ENCODE results near the gene LDB3. TPM values are rescaled to one million over a fixed set of nuclear protein-coding genes. Genes with fewer than 3 reads are reported as not detected.
"Not testable (repeated sequence)": the region's sequence is repeated elsewhere in the genome, so short reads cannot be mapped to it uniquely, and the experiment has no call there.

LDB3 gene
- total RNA-seq, 6 donors from 2014 or later, result 0.67 to 2.1 (median 1.1) TPM

GRCh38 chr10:86644152-86644793 is 24.0 kb upstream of the LDB3 start:
- no peaks in the 10 kb centered on the region for H3K9me3 ChIP-seq
- ATAC-seq (ENCODE audit: low FRiP score in 2 of 2) (peak in 1 of 2 donors; percentile 66), DNase-seq (no peak)
- no peaks in the 10 kb centered on the region for H3K27me3 ChIP-seq
- TF ChIP-seq POLR2A (IDR thresholded peaks at IDR 0.05), result no peak
- TF ChIP-seq EP300 (IDR thresholded peaks at IDR 0.05), result peak in 1 of 4 donors; percentile 54
- no peaks in the 10 kb centered on the region for H3K36me3 ChIP-seq
- no peak overlapping the region for H3K4me3 ChIP-seq
- H3K4me1 ChIP-seq, result peaks cover 3 to 8% (median 5%) of the 10 kb centered on the region in 4 donors
- WGBS, 2 donors, result 68 to 76% methylated on average over 5 of the region's 5 CpGs
- H3K27ac ChIP-seq, result no peak overlapping the region

- H3K36me3 ChIP-seq, result no peaks in the 10 kb centered on the region
- ATAC-seq (ENCODE audit: low FRiP score in 2 of 2) (peak in 1 of 2 donors; percentile 4), DNase-seq (no peak)
- peaks cover 5 to 13% (median 10%) of the 10 kb centered on the region in 4 donors for H3K4me1 ChIP-seq
- H3K27me3 ChIP-seq, result no peaks in the 10 kb centered on the region
- WGBS, 2 donors, result 84 to 96% methylated on average over 3 to 5 of the region's 5 CpGs
- H3K4me3 ChIP-seq, result no peak overlapping the region
- no peak overlapping the region for H3K27ac ChIP-seq
- H3K9me3 ChIP-seq, result no peaks in the 10 kb centered on the region
- TF ChIP-seq POLR2AphosphoS5 (IDR thresholded peaks at IDR 0.05) (no peak), POLR2A (IDR thresholded peaks at IDR 0.05) (no peak)
Observed at GRCh38 chr10:86644794-86645445, 23.4 kb upstream of the LDB3 start.

- H3K27ac ChIP-seq; H3K9me3 ChIP-seq; DNase-seq; H3K4me3 ChIP-seq; H3K36me3 ChIP-seq; H3K27me3 ChIP-seq; ATAC-seq (ENCODE audit: low FRiP score in 2 of 2): not testable (repeated sequence)
- H3K4me1 ChIP-seq, result peaks cover 5 to 13% (median 10%) of the 10 kb centered on the region in 4 donors
- 97 to 98% methylated on average over 5 of the region's 5 CpGs for WGBS, 2 donors
Observed at GRCh38 chr10:86645621-86646165, 22.6 kb upstream of the LDB3 start.

GRCh38 chr10:86646532-86646931 is 21.8 kb upstream of the LDB3 start:
- 88 to 90% methylated on average over 5 of the region's 5 CpGs for WGBS, 2 donors
- Histone ChIP-seq H3K4me1 (peaks cover 5 to 13% (median 10%) of the 10 kb centered on the region in 4 donors), H3K27me3 (no peaks in the 10 kb centered on the region), H3K36me3 (no peaks in the 10 kb centered on the region), H3K4me3 (no peak overlapping the region), H3K9me3 (no peaks in the 10 kb centered on the region), H3K27ac (no peak overlapping the region)
- TF ChIP-seq EP300 (IDR thresholded peaks at IDR 0.05), result no peak
- no peak for TF ChIP-seq POLR2A (IDR thresholded peaks at IDR 0.05)
- TF ChIP-seq CTCF (IDR thresholded peaks at IDR 0.05), result no peak
- TF ChIP-seq POLR2AphosphoS5 (IDR thresholded peaks at IDR 0.05), result no peak
- no peak for ATAC-seq (ENCODE audit: low FRiP score in 2 of 2)
- DNase-seq, result no peak

- Histone ChIP-seq H3K9me3 (no peaks in the 10 kb centered on the region), H3K4me1 (peaks cover 5 to 13% (median 10%) of the 10 kb centered on the region in 4 donors), H3K4me3 (no peak overlapping the region), H3K27me3 (no peaks in the 10 kb centered on the region), H3K36me3 (no peaks in the 10 kb centered on the region), H3K27ac (no peak overlapping the region)
- TF ChIP-seq POLR2AphosphoS5 (IDR thresholded peaks at IDR 0.05) (no peak), POLR2A (IDR thresholded peaks at IDR 0.05) (no peak), EP300 (IDR thresholded peaks at IDR 0.05) (no peak), CTCF (IDR thresholded peaks at IDR 0.05) (no peak)
- DNase-seq (no peak), ATAC-seq (ENCODE audit: low FRiP score in 2 of 2) (no peak)
- 90% methylated on average over 4 to 6 of the region's 6 CpGs for WGBS, 2 donors
Observed at GRCh38 chr10:86646933-86647332, 21.4 kb upstream of the LDB3 start.

GRCh38 chr10:86647773-86648703 is 20.3 kb upstream of the LDB3 start:
- Histone ChIP-seq H3K9me3 (no peaks in the 10 kb centered on the region), H3K27ac (no peak overlapping the region), H3K36me3 (no peaks in the 10 kb centered on the region), H3K27me3 (no peaks in the 10 kb centered on the region), H3K4me1 (peaks cover 5 to 13% (median 10%) of the 10 kb centered on the region in 4 donors), H3K4me3 (no peak overlapping the region)
- WGBS, 2 donors, result 81 to 87% methylated on average over 9 to 13 of the region's 13 CpGs
- no peak for TF ChIP-seq EP300 (IDR thresholded peaks at IDR 0.05)
- TF ChIP-seq CTCF (IDR thresholded peaks at IDR 0.05), result no peak
- TF ChIP-seq POLR2AphosphoS5 (IDR thresholded peaks at IDR 0.05), result no peak
- TF ChIP-seq POLR2A (IDR thresholded peaks at IDR 0.05), result no peak
- ATAC-seq (ENCODE audit: low FRiP score in 2 of 2) (no peak), DNase-seq (no peak)

All from upper lobe of left lung (tissue), 6 donors.